HK-2 (cell line): ENCODE data around the gene SUPT20H.

Experiments used
- DNase-seq: peaks from one replicate; pipeline ENCODE4 v3.0.0-alpha.2; 2018; ENCODE audit not compliant: unreplicated experiment

The SUPT20H gene

DNA sequence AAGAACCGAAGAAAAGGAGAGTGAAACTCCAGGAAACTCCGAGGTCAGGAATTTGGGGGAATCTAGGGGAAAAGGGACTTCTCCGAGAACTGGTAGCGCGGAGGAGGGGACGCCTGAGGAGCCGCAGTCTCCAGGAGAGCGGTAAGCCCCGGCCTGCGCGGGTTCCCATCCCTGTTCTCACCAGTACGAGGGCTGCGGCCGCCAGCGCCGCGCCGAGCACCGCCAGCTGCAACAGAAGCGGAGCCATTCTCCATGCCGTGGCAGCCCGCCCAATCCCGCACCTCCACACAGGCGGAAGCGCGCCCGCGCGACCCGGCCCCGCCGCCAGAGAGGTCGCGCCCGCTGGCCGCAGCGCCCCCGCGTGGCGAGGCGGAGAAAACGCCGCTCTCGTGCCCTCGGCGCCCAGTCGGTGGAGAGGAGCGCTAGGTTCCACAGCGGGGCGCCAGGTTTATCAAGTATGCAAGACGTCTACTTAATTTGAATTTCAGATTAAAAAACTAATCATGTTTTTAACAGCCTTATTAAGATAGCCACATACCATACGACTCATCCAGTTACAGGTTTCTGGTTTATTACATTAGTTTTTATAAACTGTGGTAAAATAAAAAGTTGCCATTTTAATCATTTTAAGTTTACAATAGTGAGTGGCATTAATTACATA lies 60.3 kb downstream of the SUPT20H start, which contains the start of gene ALG5:
Gene ALG5, minus strand, starts transcription at position 287 of the 661 bp plus-strand sequence. Its CDS starts 40 bp downstream, at position 247.
- peak; percentile 84 for DNase-seq

DNA sequence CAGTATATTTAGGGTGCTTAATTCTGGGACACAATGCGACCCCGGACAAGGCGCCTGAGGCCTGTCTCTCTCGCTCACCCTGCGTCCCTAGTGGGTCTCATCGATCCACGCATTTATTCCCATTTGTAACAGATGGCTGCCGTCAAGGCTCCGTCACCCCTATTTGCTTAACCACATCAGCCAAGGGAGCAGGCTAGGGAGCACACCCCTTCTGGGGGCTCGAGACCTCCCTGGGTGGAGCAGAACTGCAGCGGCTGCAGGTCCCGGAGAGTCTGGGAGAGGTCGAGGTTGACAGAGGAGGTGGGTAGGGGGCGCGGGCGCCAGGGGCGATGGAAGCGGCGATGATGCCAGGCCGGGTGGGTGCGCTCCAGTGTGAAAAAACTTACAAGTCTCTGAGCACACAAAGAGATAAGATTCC lies 60.9 kb downstream of the SUPT20H start:
- DNase-seq = peak; percentile 7

DNA sequence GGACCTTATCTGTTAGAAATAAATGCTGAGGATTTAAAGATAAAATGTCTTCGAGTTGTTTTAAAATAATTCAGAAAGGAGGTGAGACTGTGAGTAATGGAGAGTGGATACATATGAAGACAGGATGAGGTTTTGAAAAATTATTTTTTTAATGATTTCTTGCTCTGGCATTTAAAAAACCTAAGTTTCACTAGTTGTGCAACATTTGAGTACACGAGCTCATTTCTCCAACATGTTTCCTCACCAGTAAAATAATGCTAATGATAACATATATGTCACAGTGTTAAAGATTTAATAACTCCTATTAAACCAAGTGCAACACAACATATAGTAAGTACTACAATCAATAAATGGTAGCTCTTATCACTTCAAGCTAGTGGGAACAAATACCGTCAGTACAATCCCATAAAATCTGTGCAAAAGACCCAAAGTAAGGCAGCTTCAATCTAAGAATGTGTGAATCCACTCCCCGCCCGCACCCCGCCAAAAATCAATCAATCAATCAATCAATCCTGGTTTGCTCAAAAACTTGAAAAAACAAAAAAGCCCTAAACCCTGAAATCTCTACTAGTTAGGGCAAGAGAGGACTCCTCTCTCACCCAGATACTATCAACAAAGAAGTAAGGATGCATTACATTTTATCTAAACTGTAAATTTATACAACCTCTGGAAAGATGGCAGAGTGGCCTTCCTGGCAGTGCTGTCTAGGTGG lies 61.6 kb downstream of the SUPT20H start:
- no peak for DNase-seq

DNA sequence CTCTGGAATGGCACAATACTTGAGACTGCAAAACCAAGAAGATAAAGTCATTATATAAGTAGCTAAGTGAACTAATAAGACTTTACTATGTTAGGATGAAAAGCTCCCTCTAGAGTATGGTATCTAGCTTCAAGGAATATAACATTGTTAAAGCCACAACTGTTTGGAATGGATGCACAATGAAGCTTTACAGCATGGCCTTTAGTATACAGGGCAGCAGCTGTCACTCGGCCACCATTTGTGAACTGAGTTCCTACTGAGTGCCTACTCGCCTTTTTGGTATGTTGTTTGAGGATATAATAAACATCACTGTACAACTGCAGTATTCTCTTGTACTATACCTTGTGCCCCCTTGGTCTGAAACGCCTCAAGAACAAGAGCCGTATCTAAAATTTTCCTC lies 67.1 kb downstream of the SUPT20H start:
- DNase-seq = no peak

DNA sequence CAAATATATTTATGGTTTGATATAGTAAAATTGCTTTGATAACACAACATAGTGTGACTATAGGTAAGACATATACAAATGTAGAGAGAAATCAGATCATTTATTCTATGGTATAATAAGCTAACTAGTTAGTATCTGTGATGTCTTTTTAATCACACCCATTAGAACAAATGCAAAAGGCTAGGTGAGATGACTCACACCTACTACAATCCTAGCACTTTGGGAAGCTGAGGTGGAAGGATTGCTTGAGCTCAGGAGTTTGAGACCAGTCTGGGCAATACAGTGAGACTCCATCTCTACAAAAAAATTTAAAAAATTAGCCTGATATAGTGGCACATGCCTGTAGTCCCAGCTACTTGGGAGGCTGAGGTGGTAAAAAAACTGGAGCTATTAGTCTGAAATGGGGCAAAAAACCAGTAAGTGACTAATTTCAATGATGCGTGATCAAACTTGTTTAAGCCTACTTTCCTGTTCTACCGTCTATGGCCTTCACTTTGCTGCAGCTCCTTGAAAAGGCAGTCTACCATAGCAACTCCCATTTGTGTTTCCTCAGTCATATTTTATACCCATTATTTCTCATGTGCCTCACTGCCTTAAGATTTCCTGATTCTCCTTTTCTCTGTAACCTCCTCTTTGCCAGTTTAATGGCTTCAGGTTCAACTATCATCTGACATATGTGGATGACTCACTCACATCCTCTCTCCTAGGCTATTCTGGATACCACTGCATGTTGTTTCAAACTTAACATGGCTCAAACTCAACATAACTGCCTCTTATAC lies 72.8 kb downstream of the SUPT20H start:
- no peak for DNase-seq

DNA sequence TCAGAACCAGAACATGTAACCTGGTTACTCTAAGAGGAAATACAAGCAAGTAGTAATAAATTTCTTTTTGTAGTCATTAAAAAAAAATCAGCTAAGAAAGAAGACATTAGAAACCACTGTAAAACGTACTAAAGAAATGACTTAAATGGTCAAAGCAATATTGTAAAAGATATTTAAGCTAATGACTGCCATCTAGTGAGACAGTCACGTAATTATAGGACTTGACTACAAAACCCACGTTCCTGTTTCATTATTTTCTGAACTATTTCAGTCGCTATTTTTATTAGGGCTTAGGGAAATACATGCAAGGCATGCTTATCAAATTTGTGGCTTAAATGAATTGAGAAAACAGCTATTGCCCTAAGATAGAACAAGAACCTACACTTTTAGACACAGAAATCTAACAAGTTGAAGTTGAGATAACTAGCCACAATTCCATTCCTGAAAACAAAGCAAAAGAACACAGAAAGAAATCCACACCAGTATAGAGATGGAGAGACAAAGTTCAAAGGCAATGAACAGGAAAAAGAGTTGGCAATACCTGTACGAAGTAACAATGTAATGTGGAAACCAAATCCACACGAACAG lies 78.2 kb downstream of the SUPT20H start:
- no peak for DNase-seq

DNA sequence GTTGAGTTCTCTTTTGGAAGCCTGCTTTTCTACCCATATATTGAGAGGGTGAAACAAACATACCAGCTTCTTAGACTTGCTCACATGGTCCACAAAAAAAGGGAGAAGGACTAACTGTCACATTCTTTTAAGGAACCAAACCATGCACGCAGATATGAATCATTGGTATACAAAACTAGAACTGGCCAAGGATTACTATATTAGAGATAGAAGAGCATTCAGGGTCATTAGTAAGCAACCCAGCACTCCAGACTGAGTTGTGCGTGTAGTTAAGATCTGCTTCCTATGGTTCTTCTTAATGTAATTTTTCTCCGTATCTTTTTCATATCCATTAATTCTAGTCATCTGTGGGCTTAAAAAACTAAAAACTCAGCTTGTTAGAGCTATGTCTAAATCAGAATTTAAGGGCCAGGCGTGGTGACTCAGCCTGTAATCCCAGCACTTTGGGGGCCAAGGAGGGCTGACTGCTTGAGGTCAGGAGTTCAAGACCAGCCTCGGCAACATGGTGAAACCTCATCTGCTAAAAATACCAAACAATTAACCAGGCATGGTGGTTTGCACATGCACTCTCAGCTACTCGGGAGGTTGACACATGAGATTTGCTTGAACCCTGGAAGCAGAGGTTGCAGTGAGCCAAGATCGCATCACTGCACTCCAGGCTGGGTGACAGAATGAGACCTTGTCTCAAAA lies 80.0 kb downstream of the SUPT20H start:
- DNase-seq = no peak

DNA sequence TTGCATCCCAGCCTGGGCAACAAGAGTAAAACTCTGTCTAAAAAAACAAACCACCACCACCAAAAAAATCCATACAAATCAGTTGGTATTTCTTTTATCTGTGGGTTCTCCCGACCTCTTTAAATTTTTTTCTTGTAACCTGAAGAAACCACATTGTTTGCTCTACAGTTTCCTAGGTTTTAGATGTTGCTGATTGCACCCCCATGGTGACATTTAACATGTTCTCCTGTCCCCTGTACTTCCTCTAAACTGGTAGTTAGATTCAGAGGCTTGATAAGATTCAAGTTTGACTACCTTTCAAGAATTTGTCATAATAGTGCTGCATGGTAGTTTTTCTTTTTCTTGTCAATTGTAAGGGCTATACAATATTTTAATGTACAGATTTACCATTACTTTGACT lies 84.3 kb downstream of the SUPT20H start:
- DNase-seq = no peak

DNA sequence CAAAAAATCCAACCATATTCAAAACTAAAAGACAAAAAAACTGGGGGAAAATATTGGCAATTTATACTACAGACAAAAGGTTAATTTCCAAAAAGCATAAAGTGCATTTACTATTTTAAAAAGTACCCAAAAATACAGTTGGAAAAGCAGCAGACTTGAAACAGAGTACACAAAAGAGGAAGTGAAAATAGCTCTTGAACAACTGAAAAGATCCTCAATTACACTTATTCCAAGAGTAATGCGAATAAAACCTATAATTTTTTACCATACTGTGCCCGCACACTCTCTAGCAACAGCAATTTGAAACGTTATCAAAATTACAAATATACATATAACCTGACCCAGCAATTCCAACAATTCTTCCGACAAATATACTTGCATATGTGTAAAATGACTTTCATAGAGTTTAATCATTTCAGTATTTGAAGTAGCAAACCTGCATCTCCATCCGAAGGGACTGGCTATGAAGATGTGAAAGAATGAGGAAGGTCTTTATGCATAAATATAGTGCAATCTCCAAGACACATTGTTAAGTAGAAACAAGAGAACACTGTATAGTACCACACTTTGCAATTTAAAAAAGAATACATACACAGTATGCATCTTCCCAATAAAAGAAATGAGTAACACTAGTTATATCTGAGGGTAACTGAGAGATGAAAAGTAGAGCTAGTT lies 85.7 kb downstream of the SUPT20H start:
- no peak for DNase-seq

DNA sequence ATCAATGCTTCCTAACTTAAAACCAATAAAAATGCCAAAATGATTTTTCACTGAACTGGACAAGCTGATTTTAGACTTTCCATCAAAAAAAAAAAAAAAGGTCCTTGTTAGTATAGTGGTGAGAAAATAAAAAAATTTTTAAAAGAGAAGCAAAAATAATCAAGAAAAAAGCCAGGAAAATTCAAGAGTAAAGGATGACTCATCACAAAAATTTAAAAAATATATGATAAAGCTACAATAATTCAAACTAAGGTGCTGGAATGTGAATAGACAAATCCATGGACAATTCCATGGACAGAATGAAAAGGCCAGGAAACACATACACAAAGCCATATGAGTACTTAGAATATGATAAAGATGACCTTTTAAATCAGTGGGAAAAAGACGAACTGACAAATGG lies 86.5 kb downstream of the SUPT20H start:
- DNase-seq = no peak

DNA sequence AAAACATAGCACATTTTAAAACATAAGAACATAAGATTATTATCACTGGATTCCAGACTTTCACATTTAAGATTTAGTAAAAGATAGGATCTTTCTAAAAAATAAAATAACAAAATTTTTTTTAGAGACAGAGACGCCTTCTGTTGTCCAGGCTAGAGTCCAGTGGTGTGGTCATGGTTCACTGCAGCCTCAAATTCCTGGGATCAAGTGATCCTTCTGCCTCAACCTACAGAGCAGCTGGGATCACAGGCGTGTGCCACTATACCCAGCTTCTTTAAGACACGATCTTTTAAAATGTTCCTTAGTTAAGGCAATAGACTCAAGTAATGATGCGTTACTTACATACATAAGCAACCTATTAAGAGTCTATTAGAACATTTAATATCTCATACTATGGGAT lies 93.1 kb downstream of the SUPT20H start:
- no peak for DNase-seq

DNA sequence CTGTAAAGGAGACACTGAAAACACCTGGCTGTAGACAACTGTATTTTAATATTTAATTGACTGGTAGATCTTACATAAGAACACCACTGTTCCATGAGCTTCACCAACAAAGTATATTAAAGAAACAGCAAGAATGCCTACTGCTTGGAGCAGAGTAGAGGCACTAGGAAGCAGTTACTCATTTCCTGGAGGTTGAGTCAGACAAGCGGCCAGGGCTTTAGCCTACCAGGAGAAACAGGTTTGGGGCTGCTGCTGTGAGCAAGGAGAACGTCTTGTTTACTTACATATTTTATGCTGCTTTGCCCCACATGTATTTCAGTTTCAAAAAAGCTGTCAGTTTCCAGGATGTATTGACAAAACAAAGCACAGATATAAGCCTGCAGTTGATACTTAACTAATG lies 93.7 kb downstream of the SUPT20H start:
- peak; percentile 18 for DNase-seq

DNA sequence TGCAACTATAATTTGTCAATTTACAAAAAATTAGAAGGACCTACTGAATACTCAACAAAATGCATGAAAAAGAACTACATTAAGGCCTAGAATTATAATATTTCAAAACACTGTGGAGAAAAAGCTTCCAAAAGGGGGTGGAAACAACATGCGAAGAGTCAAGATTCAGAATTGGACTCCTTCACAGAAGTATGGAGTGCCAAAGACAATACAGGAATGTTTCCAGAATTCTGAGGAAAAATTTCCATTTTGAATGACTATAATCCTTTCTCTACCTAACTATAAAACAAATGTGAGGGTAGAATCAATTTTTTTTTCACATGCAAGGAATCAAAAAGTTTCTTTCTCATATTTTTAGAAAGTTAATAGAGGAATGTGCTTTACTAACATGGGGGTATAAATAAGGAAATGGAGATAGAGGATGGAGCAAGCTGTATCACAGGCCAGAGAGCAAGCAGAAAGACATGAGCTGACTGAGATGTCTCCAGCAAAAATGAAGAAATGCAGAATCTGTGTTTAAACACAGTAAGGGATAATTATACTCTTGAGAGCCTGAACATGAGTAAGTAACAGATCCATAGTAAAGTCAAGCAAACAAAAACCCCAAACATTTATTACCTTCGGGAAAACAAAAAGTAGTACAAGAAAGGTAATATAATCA lies 99.9 kb downstream of the SUPT20H start:
- DNase-seq = no peak
